Osteoblast (primary cell): ENCODE data around the gene IL2. TPM values are rescaled to one million over a fixed set of nuclear protein-coding genes. Genes with fewer than 3 reads are reported as not detected.

Experiments used
- DNase-seq: peaks from one replicate; pipeline ENCODE4 v3.0.0; 2011; ENCODE audit warnings: low spot score, mixed read lengths; ENCODE audit not compliant: insufficient read length; ENCODE audit errors: missing footprints
- H2AFZ ChIP-seq: 2 replicates; pipeline ENCODE4 v1.6.0; 2011; ENCODE audit warnings: mild to moderate bottlenecking, low read length
- H3K27ac ChIP-seq: 2 replicates; pipeline ENCODE4 v1.5.1; 2011; ENCODE audit warnings: mild to moderate bottlenecking, low read depth, low read length, moderate library complexity
- H3K27me3 ChIP-seq: 2 replicates; pipeline ENCODE4 v1.6.0; 2012; ENCODE audit warnings: mild to moderate bottlenecking, control low read depth, inconsistent platforms, low read length, moderate library complexity; ENCODE audit not compliant: insufficient read depth
- H3K36me3 ChIP-seq: 2 replicates; pipeline ENCODE4 v1.5.1; 2011; ENCODE audit warnings: mild to moderate bottlenecking, low read length, control low read depth, moderate library complexity; ENCODE audit not compliant: insufficient read depth
- H3K4me1 ChIP-seq: 2 replicates; pipeline ENCODE4 v1.5.1; 2011; ENCODE audit warnings: mild to moderate bottlenecking, low read length, control low read depth, moderate library complexity; ENCODE audit not compliant: insufficient read depth
- H3K4me2 ChIP-seq: 2 replicates; pipeline ENCODE4 v1.6.0; 2011; ENCODE audit warnings: mild to moderate bottlenecking, low read length; ENCODE audit not compliant: insufficient read depth
- H3K4me3 ChIP-seq: fragments of 200-600 bp; sonication (generic); 3 replicates; pipeline ENCODE4 v1.5.1; 2012; ENCODE audit warnings: mild to moderate bottlenecking, low read length, inconsistent platforms; ENCODE audit not compliant: insufficient read depth
- H3K79me2 ChIP-seq: 2 replicates; pipeline ENCODE4 v1.6.0; 2012; ENCODE audit warnings: mild to moderate bottlenecking, low read length, control low read depth, inconsistent platforms; ENCODE audit not compliant: insufficient read depth
- H3K9me3 ChIP-seq: 2 replicates; pipeline ENCODE4 v1.5.1; 2011; ENCODE audit warnings: low read depth, low read length, control low read depth
- H4K20me1 ChIP-seq: 2 replicates; pipeline ENCODE4 v1.6.0; 2012; ENCODE audit warnings: mild to moderate bottlenecking, low read length, control low read depth; ENCODE audit not compliant: insufficient read depth
- total RNA-seq: library from RNA; depleted of rRNA; stranded (reverse); fragments of >200 nt; gene quantifications from 2 replicates; pipeline ENCODE4 v1.2.3, GENCODE V29; 2012
- TF ChIP-seq, protein P1 (sequence below): IDR thresholded peaks from 2 replicates; pipeline ENCODE4 v1.5.1; 2011; ENCODE audit warnings: mild to moderate bottlenecking, low read depth, low read length, moderate library complexity; ENCODE audit errors: extremely low read depth

The IL2 gene
- total RNA-seq, 1 donor: not detected

DNA sequence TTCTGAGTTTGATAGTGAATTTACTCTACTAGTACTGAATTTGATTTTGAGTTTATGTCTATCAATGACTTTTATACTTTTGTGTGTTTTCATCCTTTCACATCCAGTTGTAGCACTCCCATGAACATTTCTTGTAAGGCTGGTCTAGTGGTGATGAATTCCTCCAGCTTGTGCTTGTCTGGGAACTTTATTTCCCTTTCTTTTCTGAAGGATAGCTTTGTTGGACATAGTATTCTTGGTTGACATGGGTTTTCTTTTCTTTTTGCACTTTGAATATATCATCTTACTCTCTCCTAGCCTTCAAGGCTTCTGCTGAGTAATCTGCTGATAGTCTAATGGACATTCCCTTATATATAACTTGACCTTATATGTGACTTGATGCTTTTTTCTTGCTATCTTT is 32.5 kb upstream of the IL2 start:
- Histone ChIP-seq H3K4me3 (no peak overlapping the region), H4K20me1 (no peaks in the 10 kb centered on the region), H3K36me3 (no peaks in the 10 kb centered on the region), H3K4me2 (no peak overlapping the region), H3K27me3 (no peaks in the 10 kb centered on the region), H3K27ac (no peak overlapping the region), H3K79me2 (no peaks in the 10 kb centered on the region), H2AFZ (no peak overlapping the region), H3K9me3 (peaks cover 3% of the 10 kb centered on the region), H3K4me1 (no peaks in the 10 kb centered on the region)
- no peak for DNase-seq
- TF ChIP-seq, protein P1, sequence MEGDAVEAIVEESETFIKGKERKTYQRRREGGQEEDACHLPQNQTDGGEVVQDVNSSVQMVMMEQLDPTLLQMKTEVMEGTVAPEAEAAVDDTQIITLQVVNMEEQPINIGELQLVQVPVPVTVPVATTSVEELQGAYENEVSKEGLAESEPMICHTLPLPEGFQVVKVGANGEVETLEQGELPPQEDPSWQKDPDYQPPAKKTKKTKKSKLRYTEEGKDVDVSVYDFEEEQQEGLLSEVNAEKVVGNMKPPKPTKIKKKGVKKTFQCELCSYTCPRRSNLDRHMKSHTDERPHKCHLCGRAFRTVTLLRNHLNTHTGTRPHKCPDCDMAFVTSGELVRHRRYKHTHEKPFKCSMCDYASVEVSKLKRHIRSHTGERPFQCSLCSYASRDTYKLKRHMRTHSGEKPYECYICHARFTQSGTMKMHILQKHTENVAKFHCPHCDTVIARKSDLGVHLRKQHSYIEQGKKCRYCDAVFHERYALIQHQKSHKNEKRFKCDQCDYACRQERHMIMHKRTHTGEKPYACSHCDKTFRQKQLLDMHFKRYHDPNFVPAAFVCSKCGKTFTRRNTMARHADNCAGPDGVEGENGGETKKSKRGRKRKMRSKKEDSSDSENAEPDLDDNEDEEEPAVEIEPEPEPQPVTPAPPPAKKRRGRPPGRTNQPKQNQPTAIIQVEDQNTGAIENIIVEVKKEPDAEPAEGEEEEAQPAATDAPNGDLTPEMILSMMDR: no peak

DNA sequence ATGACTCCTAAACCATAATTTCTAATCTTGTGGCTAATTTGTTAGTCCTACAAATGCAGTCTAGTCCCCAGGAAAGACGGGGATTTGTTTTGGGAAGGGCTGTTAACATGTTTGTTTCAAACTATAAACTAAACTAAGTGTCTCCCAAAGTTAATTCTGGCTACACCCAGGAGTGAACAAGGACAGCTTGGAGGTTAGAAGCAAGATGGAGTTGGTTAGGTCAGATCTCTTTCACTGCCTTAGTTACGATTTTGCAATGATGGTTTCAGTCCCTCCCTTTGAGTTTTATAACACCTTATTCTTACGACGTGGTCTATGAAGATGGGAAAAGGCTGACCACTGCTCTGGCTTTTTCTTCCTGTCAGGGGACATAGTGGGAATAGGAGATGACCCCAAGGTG is 27.0 kb upstream of the IL2 start:
- no peaks in the 10 kb centered on the region for H4K20me1 ChIP-seq
- H3K27ac ChIP-seq: no peak overlapping the region
- peaks cover 3% of the 10 kb centered on the region for H3K4me1 ChIP-seq
- no peaks in the 10 kb centered on the region for H3K27me3 ChIP-seq
- no peak overlapping the region for H2AFZ ChIP-seq
- H3K36me3 ChIP-seq: no peaks in the 10 kb centered on the region
- TF ChIP-seq, protein P1: no peak
- H3K79me2 ChIP-seq: no peaks in the 10 kb centered on the region
- no peak overlapping the region for H3K4me2 ChIP-seq
- H3K4me3 ChIP-seq: no peak overlapping the region
- DNase-seq: no peak
- H3K9me3 ChIP-seq: no peaks in the 10 kb centered on the region

- Histone ChIP-seq H3K79me2 (no peaks in the 10 kb centered on the region), H3K4me1 (peaks cover 3% of the 10 kb centered on the region), H3K36me3 (no peaks in the 10 kb centered on the region), H3K4me2 (no peak overlapping the region), H3K27me3 (no peaks in the 10 kb centered on the region), H3K4me3 (no peak overlapping the region), H3K9me3 (no peaks in the 10 kb centered on the region), H4K20me1 (no peaks in the 10 kb centered on the region), H2AFZ (no peak overlapping the region), H3K27ac (no peak overlapping the region)
- TF ChIP-seq, protein P1: no peak
- DNase-seq: no peak
These were observed 25.4 kb upstream of the IL2 start for GRCh38 chr4:122481766-122482405.

- Histone ChIP-seq H2AFZ (no peak overlapping the region), H3K27me3 (no peaks in the 10 kb centered on the region), H3K79me2 (no peaks in the 10 kb centered on the region), H3K4me2 (no peak overlapping the region), H4K20me1 (no peaks in the 10 kb centered on the region), H3K4me3 (no peak overlapping the region), H3K27ac (no peak overlapping the region), H3K4me1 (peaks cover 3% of the 10 kb centered on the region), H3K9me3 (no peaks in the 10 kb centered on the region), H3K36me3 (no peaks in the 10 kb centered on the region)
- DNase-seq: no peak
- TF ChIP-seq, protein P1: no peak
These were observed 24.3 kb upstream of the IL2 start for GRCh38 chr4:122480655-122481487.
